KMS-11 (cell line): ENCODE results near the gene TTC4.

ENCODE experiments used
- H2AFZ ChIP-seq: fragments of 200-600 bp; sonication (generic); 2 replicates; pipeline ENCODE4 v1.6.1; 2016; ENCODE audit warnings: antibody characterized with exemption, mixed run types, low read depth
- H3K27ac ChIP-seq: fragments of 200-600 bp; sonication (generic); 2 replicates; pipeline ENCODE4 v1.6.1; 2016; ENCODE audit warnings: mild to moderate bottlenecking, mixed run types
- H3K27me3 ChIP-seq: fragments of 200-600 bp; sonication (generic); 2 replicates; pipeline ENCODE4 v1.6.1; 2017; ENCODE audit warnings: mild to moderate bottlenecking, low read depth, mixed run types, moderate library complexity; ENCODE audit not compliant: insufficient read depth
- H3K36me3 ChIP-seq: fragments of 200-600 bp; sonication (generic); 2 replicates; pipeline ENCODE4 v1.6.1; 2017; ENCODE audit warnings: mild to moderate bottlenecking, mixed run types; ENCODE audit not compliant: insufficient read depth
- H3K4me1 ChIP-seq: fragments of 200-600 bp; sonication (generic); 2 replicates; pipeline ENCODE4 v1.6.1; 2016; ENCODE audit warnings: mild to moderate bottlenecking, low read depth, mixed run types; ENCODE audit not compliant: poor library complexity, severe bottlenecking
- H3K4me2 ChIP-seq: fragments of 200-600 bp; sonication (generic); 2 replicates; pipeline ENCODE4 v1.7.0; 2016; ENCODE audit warnings: mild to moderate bottlenecking, mixed run types
- H3K4me3 ChIP-seq: fragments of 200-600 bp; sonication (generic); IDR thresholded peaks from 2 replicates; pipeline ENCODE4 v1.6.1; 2017; ENCODE audit warnings: low read depth, low read length, mixed read lengths; ENCODE audit not compliant: insufficient read depth
- H3K79me2 ChIP-seq: fragments of 200-600 bp; sonication (generic); 2 replicates; pipeline ENCODE4 v1.6.1; 2016; ENCODE audit warnings: low read depth, mixed run types; ENCODE audit not compliant: insufficient read depth
- H3K9ac ChIP-seq: fragments of 200-600 bp; sonication (generic); 2 replicates; pipeline ENCODE4 v1.6.1; 2016; ENCODE audit warnings: mild to moderate bottlenecking, mixed run types
- H4K20me1 ChIP-seq: fragments of 200-600 bp; sonication (generic); 2 replicates; pipeline ENCODE4 v1.6.1; 2016; ENCODE audit warnings: mild to moderate bottlenecking, mixed run types; ENCODE audit not compliant: insufficient read depth
- TF ChIP-seq, protein P1 (sequence below): fragments of 200-600 bp; sonication (generic); conservative IDR thresholded peaks from 2 replicates; pipeline ENCODE4 v1.6.1; 2017; ENCODE audit warnings: low read depth, mild to moderate bottlenecking, antibody characterized with exemption, low read length, moderate library complexity, mixed read lengths

Gene TTC4

DNA sequence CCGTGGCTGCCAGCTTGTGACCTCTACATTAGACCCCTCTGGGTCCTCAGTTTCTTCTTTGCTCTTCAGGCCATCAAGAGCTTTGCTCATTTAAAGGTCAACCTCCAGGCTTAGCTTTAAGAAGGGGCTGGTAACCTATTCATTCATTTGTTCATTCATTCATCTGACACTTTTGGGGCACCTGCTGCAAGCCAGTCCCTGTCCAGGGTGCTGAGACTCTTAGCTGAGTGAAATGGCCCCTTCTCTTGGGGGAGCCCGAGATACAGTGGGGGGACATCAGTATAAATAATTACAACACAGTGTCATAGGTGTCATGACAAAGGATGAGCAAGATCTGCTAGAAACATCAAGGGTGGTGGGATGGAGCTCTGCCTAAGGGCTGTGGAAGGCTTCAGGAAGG, 10.5 kb upstream of the TTC4 start:
- Histone ChIP-seq H3K4me3 (no peak overlapping the region), H3K27me3 (no peaks in the 10 kb centered on the region), H3K9ac (no peak overlapping the region), H3K4me2 (no peak overlapping the region), H4K20me1 (no peaks in the 10 kb centered on the region), H3K27ac (no peak overlapping the region), H3K36me3 (no peaks in the 10 kb centered on the region), H2AFZ (no peak overlapping the region), H3K4me1 (no peaks in the 10 kb centered on the region), H3K79me2 (no peaks in the 10 kb centered on the region)
- TF ChIP-seq, protein P1, sequence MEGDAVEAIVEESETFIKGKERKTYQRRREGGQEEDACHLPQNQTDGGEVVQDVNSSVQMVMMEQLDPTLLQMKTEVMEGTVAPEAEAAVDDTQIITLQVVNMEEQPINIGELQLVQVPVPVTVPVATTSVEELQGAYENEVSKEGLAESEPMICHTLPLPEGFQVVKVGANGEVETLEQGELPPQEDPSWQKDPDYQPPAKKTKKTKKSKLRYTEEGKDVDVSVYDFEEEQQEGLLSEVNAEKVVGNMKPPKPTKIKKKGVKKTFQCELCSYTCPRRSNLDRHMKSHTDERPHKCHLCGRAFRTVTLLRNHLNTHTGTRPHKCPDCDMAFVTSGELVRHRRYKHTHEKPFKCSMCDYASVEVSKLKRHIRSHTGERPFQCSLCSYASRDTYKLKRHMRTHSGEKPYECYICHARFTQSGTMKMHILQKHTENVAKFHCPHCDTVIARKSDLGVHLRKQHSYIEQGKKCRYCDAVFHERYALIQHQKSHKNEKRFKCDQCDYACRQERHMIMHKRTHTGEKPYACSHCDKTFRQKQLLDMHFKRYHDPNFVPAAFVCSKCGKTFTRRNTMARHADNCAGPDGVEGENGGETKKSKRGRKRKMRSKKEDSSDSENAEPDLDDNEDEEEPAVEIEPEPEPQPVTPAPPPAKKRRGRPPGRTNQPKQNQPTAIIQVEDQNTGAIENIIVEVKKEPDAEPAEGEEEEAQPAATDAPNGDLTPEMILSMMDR: no peak

DNA sequence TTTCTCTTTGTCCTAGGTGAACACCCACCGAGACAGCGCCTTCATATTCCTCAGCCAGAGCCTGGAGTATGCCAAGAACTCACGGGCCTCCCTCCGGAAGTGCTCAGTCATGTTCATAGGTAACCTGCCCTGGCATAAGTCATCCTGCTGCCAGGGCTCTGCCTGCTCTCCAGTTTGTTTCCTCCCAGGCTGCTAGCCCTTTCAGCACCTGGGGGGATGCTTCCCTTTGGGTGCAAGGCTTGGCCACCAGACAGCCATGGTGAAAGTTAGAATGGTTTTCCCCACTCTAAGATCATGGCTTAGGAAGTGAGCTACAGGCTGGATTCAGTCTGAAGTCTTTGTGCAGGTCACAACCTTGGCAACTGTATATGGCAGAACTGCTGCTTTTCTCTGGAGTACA, 9.2 kb upstream of the TTC4 start:
- Histone ChIP-seq H3K9ac (no peak overlapping the region), H3K4me1 (no peaks in the 10 kb centered on the region), H3K36me3 (no peaks in the 10 kb centered on the region), H3K4me2 (no peak overlapping the region), H2AFZ (no peak overlapping the region), H3K27ac (no peak overlapping the region), H3K27me3 (no peaks in the 10 kb centered on the region), H3K79me2 (no peaks in the 10 kb centered on the region), H4K20me1 (no peaks in the 10 kb centered on the region), H3K4me3 (no peak overlapping the region)
- TF ChIP-seq, protein P1: no peak

GRCh38 chr1:54708385-54708784, 7.3 kb upstream of the TTC4 start:
- H3K27ac ChIP-seq: no peak overlapping the region
- H3K79me2 ChIP-seq: no peaks in the 10 kb centered on the region
- H3K4me2 ChIP-seq: no peak overlapping the region
- no peak overlapping the region for H3K9ac ChIP-seq
- TF ChIP-seq, protein P1: no peak
- no peaks in the 10 kb centered on the region for H3K36me3 ChIP-seq
- no peaks in the 10 kb centered on the region for H4K20me1 ChIP-seq
- H3K27me3 ChIP-seq: no peaks in the 10 kb centered on the region
- H2AFZ ChIP-seq: no peak overlapping the region
- no peak overlapping the region for H3K4me3 ChIP-seq
- no peaks in the 10 kb centered on the region for H3K4me1 ChIP-seq

DNA sequence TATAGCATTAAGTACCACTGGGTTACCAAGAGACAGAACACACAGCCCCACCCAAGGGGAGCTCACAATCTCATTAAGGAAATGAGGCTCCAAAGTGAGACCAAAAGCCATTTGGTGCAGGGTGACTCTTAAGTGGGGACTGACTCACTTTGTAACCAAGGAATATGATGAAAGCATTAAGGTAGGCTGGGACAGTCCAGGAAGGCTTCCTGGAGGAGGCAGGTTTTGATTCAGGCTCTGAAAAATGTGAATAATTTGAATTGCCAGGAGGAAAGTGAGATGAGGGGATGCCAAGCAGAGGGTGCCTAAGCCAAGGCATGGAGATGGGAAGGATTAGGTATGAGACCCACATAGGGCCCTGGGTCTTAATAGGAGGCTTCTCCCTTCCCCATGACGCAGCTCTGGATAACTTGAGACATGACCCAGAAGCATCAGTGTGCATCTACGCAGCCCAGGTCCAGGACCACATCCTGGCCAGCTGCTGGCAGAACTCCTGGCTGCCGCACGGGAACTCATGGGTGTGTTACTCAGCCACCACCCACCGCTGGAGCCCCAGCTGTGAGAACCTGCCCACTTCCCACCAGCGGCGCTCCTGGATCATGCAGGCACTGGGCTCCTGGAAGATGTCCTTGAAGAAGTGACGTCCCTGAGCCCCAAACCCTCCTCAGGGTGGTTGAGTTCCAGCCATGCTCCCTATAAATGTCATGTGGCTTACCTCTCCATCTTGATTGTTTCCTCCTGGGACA, 5.9 kb upstream of the TTC4 start:
- Histone ChIP-seq H3K27me3 (no peaks in the 10 kb centered on the region), H2AFZ (no peak overlapping the region), H3K27ac (no peak overlapping the region), H3K79me2 (no peaks in the 10 kb centered on the region), H3K4me2 (no peak overlapping the region), H3K9ac (no peak overlapping the region), H3K36me3 (no peaks in the 10 kb centered on the region), H3K4me3 (no peak overlapping the region), H3K4me1 (no peaks in the 10 kb centered on the region), H4K20me1 (no peaks in the 10 kb centered on the region)
- TF ChIP-seq, protein P1: no peak
